Measurements from ENCODE around the gene IFNW1.
"Not testable (repeated sequence)": the region's sequence is repeated elsewhere in the genome, so short reads cannot be mapped to it uniquely, and the experiment has no call there.

The IFNW1 gene

GRCh38 chr9:21141427-21141882, at the start of gene IFNW1:
IFNW1 (minus strand) TSS chr9:21141832; CDS start chr9:21141570, 262 bp downstream.
- Mint-ChIP-seq H3K4me3 (no peak within 1 kb of the TSS), H3K36me3 (ENCODE audit: low read depth) (no peaks in the 10 kb centered on the region), H3K4me1 (ENCODE audit: low read depth) (peaks cover 23% of the 10 kb centered on the region), H3K27me3 (no peaks in the 10 kb centered on the region), H3K9me3 (no peaks in the 10 kb centered on the region), H3K27ac (no peak within 1 kb of the TSS)
- no peak for DNase-seq

GRCh38 chr9:21187487-21187886, 45.9 kb upstream of the IFNW1 start, which contains the start of gene IFNA4:
IFNA4 (minus strand) TSS chr9:21187587; CDS start chr9:21187531, 56 bp downstream.
- H3K9me3 Mint-ChIP-seq; H3K27me3 Mint-ChIP-seq; DNase-seq; H3K36me3 Mint-ChIP-seq (ENCODE audit: low read depth); H3K27ac Mint-ChIP-seq; H3K4me3 Mint-ChIP-seq; H3K4me1 Mint-ChIP-seq (ENCODE audit: low read depth): not testable (repeated sequence)

- not testable (repeated sequence) for H3K27ac Mint-ChIP-seq; DNase-seq; H3K4me3 Mint-ChIP-seq; H3K4me1 Mint-ChIP-seq (ENCODE audit: low read depth); H3K9me3 Mint-ChIP-seq; H3K36me3 Mint-ChIP-seq (ENCODE audit: low read depth); H3K27me3 Mint-ChIP-seq
These were observed 41.4 kb upstream of the IFNW1 start for GRCh38 chr9:21182810-21183736.

DNA sequence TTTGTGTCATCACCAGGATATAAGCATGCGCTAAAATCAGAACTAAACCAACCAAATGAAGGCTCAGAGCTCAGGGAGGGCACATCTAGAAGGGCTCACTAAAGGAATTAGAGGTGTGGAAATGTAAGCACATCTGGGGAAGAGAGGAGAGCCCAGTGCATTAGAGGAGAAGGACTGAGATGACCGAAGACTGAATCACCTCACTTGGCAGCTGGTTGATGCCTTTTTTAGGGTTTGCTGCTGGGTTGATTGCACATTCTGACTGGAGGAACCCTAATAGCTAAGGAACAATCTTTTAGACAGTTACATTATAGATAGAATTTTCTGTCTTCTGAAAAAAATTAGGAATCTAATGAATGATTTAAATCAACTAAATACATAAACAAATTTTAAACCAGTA, 33.0 kb upstream of the IFNW1 start:
- no peak for DNase-seq
- Mint-ChIP-seq H3K9me3 (no peaks in the 10 kb centered on the region), H3K27me3 (no peaks in the 10 kb centered on the region), H3K36me3 (ENCODE audit: low read depth) (no peaks in the 10 kb centered on the region), H3K4me3 (no peak overlapping the region), H3K27ac (no peak overlapping the region), H3K4me1 (ENCODE audit: low read depth) (peaks cover 2% of the 10 kb centered on the region)

DNA sequence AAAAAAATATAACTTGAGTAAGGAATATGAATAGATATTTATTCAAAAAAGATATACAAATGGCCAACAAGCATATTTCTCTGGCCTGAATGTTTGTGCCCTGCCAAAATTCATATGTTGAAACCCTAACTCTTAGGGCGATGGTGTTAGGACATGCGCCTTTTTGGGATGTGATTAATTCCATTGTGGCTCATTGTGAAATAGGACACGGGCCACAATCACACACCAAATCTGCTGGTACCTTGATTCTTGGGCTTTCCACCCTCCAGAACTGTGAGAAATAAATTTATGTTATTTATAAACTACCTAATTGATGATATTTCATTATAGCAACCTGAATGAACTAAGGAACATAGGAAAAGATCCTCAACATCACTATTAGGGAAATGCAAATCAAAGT, 30.5 kb upstream of the IFNW1 start:
- H3K27me3 Mint-ChIP-seq, result no peaks in the 10 kb centered on the region
- H3K4me3 Mint-ChIP-seq, result no peak overlapping the region
- no peak for DNase-seq
- peaks cover 2% of the 10 kb centered on the region for H3K4me1 Mint-ChIP-seq (ENCODE audit: low read depth)
- no peak overlapping the region for H3K27ac Mint-ChIP-seq
- no peaks in the 10 kb centered on the region for H3K9me3 Mint-ChIP-seq
- no peaks in the 10 kb centered on the region for H3K36me3 Mint-ChIP-seq (ENCODE audit: low read depth)

DNA sequence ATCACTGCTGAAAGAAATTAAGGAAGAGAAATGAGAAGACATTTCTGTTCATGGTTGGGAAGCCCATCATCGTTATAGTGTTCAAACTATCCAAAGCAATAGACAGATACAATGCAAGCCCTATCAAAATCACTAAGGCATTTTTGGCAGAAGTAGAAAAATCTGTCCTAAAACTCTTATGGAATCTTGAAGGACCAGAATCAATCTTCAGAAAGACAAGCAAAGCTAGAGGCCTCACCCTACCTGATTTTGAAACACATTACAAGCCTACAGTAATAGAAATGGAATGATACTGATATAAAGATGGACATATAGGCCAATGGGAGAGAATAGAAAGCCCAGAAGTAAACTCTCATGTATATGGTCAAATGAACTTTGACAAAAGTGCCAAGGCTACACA, 29.7 kb upstream of the IFNW1 start:
- Mint-ChIP-seq H3K36me3 (ENCODE audit: low read depth) (no peaks in the 10 kb centered on the region), H3K4me3 (no peak overlapping the region), H3K27me3 (no peaks in the 10 kb centered on the region), H3K9me3 (no peaks in the 10 kb centered on the region), H3K4me1 (ENCODE audit: low read depth) (peaks cover 2% of the 10 kb centered on the region), H3K27ac (no peak overlapping the region)
- no peak for DNase-seq

DNA sequence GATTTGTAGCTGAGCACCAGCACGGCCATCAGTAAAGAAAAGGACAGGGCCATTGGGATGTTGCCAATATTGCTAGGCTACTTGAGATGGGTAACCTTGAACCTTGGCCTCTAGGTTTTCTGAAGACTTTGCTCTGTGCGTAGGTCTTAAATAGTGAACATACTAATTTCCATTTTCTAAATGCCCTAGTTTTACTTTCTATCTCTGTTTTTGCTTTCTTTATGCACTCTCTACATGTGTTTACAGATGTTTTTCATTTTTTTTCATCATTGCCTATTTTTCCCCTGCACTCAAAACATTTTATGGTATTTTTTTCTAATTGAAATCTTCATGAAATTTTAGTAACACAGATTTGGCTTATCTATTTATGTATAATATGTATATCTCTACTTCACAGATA, 24.9 kb upstream of the IFNW1 start, which contains the start of gene IFNA21:
TSS of gene IFNA21 (minus strand) at position 101 of the 400 bp plus-strand sequence. CDS start at position 53, 48 bp downstream.
- not testable (repeated sequence) for H3K27ac Mint-ChIP-seq; H3K27me3 Mint-ChIP-seq; H3K9me3 Mint-ChIP-seq; H3K36me3 Mint-ChIP-seq (ENCODE audit: low read depth); DNase-seq; H3K4me3 Mint-ChIP-seq
- H3K4me1 Mint-ChIP-seq (ENCODE audit: low read depth), result peaks cover 13% of the 10 kb centered on the region

- no peaks in the 10 kb centered on the region for H3K9me3 Mint-ChIP-seq
- H3K4me3 Mint-ChIP-seq, result no peak overlapping the region
- no peaks in the 10 kb centered on the region for H3K27me3 Mint-ChIP-seq
- no peaks in the 10 kb centered on the region for H3K36me3 Mint-ChIP-seq (ENCODE audit: low read depth)
- no peak for DNase-seq
- peaks cover 21% of the 10 kb centered on the region for H3K4me1 Mint-ChIP-seq (ENCODE audit: low read depth)
- no peak overlapping the region for H3K27ac Mint-ChIP-seq
These were observed 23.9 kb upstream of the IFNW1 start for GRCh38 chr9:21165516-21165915.

DNA sequence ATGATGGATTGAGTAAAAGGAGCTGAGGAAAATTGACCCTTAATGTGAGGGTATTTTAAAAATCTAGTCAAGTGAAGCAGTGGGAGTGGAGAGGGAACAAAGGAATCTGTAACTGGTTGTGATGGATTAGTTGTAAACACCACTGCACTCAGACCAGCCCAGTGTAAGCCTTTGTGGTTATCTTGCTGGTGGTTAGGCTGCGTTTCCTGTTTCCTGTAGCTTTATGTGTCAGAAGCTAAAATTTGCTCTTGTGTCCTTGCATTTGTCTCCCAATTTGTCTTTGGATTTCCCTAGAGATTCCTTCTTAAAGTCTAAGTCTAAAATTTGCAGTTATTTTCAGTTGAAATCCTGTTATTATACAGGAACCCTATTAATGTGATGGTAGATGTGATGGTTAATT, 18.5 kb upstream of the IFNW1 start:
- H3K4me3 Mint-ChIP-seq, result no peak overlapping the region

GRCh38 chr9:21155501-21155900, 13.9 kb upstream of the IFNW1 start:
- Mint-ChIP-seq H3K9me3 (no peaks in the 10 kb centered on the region), H3K4me3 (no peak overlapping the region), H3K27me3 (peaks cover 10% of the 10 kb centered on the region), H3K36me3 (ENCODE audit: low read depth) (no peaks in the 10 kb centered on the region), H3K4me1 (ENCODE audit: low read depth) (peaks cover 17% of the 10 kb centered on the region), H3K27ac (no peak overlapping the region)
- no peak for DNase-seq

More for the DNA sequence above, 18.5 kb upstream of the IFNW1 start:
- no peak for DNase-seq
- no peaks in the 10 kb centered on the region for H3K9me3 Mint-ChIP-seq
- no peaks in the 10 kb centered on the region for H3K27me3 Mint-ChIP-seq
- H3K36me3 Mint-ChIP-seq (ENCODE audit: low read depth), result no peaks in the 10 kb centered on the region
- peaks cover 32% of the 10 kb centered on the region for H3K4me1 Mint-ChIP-seq (ENCODE audit: low read depth)
- H3K27ac Mint-ChIP-seq, result no peak overlapping the region

DNA sequence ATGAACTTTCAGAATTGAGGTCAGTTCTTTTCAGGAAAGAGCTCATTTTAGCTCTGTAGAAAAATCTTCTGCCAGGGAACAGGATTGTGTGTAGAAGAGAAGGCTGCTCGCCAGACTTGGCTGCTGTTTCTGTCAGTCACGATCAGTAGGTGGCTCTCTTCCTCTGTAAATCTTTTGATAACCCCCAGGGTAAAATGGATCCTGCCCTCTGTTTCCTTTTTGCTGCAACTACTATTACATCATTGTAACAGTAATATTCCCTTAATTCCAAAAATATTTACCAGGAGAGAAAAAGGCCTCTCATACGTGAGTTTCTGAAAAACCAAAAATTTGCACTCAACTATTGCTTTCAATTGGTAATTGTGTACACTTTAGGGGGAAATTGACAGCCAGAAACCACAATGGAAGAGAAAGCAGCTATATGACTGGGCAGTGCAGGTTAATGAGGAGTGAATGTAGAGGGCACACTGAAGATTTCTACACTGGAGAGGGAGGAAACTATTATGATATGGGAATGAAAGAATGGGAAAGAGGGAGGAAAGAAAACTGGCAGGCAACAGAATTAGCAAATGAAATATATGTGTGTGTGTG, 12.5 kb upstream of the IFNW1 start:
- H3K9me3 Mint-ChIP-seq, result peaks cover under 1% of the 10 kb centered on the region
- no peak overlapping the region for H3K27ac Mint-ChIP-seq
- no peak for DNase-seq
- no peaks in the 10 kb centered on the region for H3K36me3 Mint-ChIP-seq (ENCODE audit: low read depth)
- H3K4me1 Mint-ChIP-seq (ENCODE audit: low read depth), result peaks cover 8% of the 10 kb centered on the region
- H3K27me3 Mint-ChIP-seq, result peaks cover 12% of the 10 kb centered on the region
- H3K4me3 Mint-ChIP-seq, result no peak overlapping the region

DNA sequence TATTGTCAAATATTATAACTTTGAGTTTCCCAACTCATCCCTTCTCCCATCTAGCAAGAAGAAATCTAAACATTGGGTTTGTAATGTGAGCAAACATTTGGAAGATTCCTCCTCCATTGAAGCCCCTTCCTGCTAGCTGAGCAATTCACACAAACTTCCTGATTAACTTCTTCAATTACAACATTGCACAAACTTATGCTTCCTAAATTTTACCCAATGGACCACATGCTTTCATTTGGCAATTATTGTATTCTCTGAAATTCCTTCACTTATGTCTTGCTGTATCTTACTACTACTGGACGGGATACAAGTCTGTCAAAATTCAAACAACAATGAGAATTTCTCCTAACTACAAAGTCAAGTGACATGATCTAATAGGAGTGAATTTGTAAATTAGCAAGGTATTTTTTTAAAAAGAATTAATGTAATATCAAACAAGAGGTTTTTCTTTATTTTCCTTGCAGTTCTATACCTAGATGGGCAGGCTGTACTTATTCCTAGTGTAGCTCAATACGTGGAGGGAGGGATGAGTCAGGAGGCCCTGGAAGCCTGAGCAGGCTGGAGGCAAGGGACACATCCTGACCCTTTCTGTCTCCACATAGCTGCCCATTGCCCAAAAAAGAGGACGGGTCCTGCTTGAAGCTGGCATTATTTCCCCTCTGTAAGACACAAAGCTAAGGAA, 11.8 kb upstream of the IFNW1 start:
- Mint-ChIP-seq H3K4me1 (ENCODE audit: low read depth) (peaks cover 6% of the 10 kb centered on the region), H3K27me3 (peaks cover 12% of the 10 kb centered on the region), H3K4me3 (no peak overlapping the region), H3K36me3 (ENCODE audit: low read depth) (no peaks in the 10 kb centered on the region), H3K27ac (no peak overlapping the region), H3K9me3 (peaks cover 6% of the 10 kb centered on the region)
- no peak for DNase-seq

DNA sequence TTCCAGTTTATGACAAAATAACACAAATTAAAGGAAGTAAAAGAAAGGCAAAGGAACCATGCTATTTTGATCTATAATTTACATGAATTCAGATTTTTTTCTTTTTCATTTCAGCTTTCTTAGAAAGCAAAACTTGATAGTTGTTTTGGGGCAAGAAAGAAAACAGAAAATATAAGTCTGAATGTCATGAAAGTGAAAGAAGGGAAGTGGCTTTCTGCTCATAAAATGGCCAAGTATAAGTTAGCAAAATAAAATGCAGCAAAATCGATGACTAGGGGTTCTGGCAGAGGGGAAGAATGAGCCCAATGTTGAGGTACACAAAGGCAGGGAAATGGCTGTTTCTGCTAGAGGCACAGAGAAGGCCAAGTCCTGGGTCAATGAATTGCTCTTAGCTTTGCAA, 3.0 kb upstream of the IFNW1 start:
- peaks cover 23% of the 10 kb centered on the region for H3K4me1 Mint-ChIP-seq (ENCODE audit: low read depth)
- no peak overlapping the region for H3K27ac Mint-ChIP-seq
- no peaks in the 10 kb centered on the region for H3K36me3 Mint-ChIP-seq (ENCODE audit: low read depth)
- H3K27me3 Mint-ChIP-seq, result no peaks in the 10 kb centered on the region
- peaks cover 9% of the 10 kb centered on the region for H3K9me3 Mint-ChIP-seq
- no peak overlapping the region for H3K4me3 Mint-ChIP-seq
- DNase-seq, result no peak

DNA sequence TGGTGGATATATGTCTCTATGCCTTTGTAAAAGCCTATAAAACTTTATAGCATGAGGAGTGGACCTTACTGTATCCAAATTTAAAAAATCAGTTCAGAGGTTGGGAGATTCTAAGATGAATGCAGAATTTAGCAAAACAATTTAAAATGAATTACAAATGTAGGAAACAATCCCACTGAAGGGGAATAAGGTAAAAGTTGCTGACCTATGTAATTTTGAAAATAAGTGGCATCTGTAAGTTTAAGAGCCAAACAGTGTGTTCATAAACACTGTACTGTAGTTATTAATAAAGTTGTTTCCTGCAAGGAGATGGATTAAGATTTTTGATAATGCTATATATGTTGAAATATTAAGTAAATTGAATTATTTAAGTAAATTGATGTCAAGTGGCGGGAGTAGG, 4.6 kb downstream of the IFNW1 start:
- Mint-ChIP-seq H3K9me3 (no peaks in the 10 kb centered on the region), H3K27me3 (no peaks in the 10 kb centered on the region), H3K4me1 (ENCODE audit: low read depth) (peaks cover 6% of the 10 kb centered on the region), H3K27ac (no peak overlapping the region), H3K4me3 (no peak overlapping the region), H3K36me3 (ENCODE audit: low read depth) (no peaks in the 10 kb centered on the region)
- DNase-seq, result no peak
